NB4 (cell line): ENCODE results near the gene VSIG1.

Experiments
- CTCF ChIP-seq: IDR thresholded peaks from one replicate; pipeline ENCODE4 v1.5.1; 2012; ENCODE audit warnings: low read depth, low read length
- MYC ChIP-seq: IDR thresholded peaks from 2 replicates; pipeline ENCODE4 v1.6.1; 2011; ENCODE audit warnings: low read depth, low read length
- POLR2A ChIP-seq: IDR thresholded peaks from 2 replicates; pipeline ENCODE4 v1.6.1; 2011; ENCODE audit warnings: mild to moderate bottlenecking; ENCODE audit not compliant: insufficient read length; ENCODE audit errors: extremely low read depth
- TF ChIP-seq, protein P1 (sequence below): IDR thresholded peaks from 2 replicates; pipeline ENCODE4 v1.6.1; 2011; ENCODE audit warnings: low read depth, low read length

DNA sequence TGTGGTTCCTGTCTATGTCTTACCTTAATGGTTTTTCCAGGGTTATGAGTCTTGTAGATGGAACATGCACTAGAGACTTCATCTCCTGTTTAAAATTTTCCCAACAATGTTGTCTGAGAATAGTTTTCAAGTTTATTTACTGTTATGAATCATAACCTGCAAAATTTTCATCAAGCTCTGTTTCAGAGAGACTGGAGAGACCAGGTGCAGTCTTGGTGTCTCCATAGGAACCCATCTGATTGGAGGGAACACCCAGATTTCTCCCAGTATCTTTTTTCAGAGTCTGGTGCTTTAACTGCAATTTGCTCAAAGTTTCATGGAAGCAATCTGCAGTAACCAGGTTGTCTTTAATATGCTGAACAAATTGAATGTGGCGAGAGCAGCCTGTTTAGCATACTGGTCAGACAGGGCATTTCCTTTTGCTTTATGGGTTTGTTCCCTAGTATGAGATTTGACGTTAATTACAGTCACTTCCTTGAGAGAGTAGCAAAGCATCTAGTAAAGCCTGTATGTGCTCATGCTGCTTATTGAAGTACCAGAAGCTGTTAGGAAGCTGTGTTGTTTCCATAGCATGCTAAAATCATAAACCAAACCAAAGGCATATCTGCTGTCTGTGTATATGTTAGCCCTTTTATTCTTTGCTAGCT, 18.8 kb upstream of the VSIG1 start:
- TF ChIP-seq CTCF (no peak), POLR2A (no peak), MYC (no peak)
- TF ChIP-seq, protein P1, sequence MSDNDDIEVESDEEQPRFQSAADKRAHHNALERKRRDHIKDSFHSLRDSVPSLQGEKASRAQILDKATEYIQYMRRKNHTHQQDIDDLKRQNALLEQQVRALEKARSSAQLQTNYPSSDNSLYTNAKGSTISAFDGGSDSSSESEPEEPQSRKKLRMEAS = no peak
